EL (cell line): ENCODE data around the gene MEP1B.
A peak's percentile ranks its signal among the peaks of the same experiment; 100 is the strongest.
"Not testable (repeated sequence)": the region's sequence is repeated elsewhere in the genome, so short reads cannot be mapped to it uniquely, and the experiment has no call there.

Experiments used
- DNase-seq: peaks from one replicate; pipeline ENCODE4 v3.0.0-alpha.2; 2016

Gene MEP1B

DNA sequence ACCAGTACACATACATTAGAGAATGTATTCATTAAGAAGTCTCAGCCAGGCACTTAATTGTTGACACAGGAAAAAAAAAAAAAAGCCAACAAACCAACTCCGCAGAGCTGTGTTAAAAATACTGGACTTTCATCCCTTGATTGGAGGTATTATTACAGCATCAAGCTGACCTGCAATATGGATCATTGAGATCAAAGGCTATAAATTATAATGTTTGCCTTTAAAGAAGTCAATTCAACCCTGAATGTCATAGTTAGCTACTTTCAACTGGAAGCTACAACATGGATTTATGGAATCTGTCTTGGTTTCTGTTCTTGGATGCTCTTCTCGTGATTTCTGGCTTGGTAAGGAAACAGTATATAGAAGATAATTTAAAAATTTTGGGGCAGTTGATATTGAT is at the start of gene MEP1B:
Gene MEP1B (plus strand): TSS at position 250 of the 400 bp plus-strand sequence. CDS start 32 bp downstream, at position 282.
- no peak for DNase-seq

DNA sequence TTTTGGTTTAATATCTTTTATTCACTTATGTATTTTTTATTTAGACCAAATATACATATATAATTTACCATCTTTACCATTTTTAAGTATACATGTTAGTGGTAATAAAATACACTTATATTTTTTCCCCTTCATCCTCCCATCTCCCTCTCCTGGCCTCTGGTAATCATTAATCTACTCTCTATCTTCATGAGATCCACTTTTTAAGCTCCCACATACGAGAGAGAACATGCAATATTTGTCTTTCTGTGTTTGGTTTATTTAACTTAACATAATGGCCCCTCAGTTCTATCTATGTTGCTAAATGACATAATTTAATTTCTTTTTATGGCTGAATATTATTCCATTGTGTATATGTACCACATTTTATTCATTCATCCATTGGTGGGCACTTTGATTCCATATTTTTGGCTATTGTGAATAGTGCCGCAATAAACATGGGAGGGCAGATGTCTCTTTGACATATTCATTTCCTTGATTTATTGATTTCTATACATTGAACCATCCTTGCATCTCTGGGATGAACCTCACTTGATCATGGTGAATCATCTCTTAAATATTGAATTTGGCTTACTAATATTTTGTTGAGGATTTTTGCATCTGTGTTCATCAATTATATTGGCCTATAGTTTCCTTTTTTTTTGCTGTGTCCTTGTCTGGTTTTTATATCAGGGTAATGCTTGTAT is 41.5 kb upstream of the MEP1B start:
- DNase-seq, result no peak

DNA sequence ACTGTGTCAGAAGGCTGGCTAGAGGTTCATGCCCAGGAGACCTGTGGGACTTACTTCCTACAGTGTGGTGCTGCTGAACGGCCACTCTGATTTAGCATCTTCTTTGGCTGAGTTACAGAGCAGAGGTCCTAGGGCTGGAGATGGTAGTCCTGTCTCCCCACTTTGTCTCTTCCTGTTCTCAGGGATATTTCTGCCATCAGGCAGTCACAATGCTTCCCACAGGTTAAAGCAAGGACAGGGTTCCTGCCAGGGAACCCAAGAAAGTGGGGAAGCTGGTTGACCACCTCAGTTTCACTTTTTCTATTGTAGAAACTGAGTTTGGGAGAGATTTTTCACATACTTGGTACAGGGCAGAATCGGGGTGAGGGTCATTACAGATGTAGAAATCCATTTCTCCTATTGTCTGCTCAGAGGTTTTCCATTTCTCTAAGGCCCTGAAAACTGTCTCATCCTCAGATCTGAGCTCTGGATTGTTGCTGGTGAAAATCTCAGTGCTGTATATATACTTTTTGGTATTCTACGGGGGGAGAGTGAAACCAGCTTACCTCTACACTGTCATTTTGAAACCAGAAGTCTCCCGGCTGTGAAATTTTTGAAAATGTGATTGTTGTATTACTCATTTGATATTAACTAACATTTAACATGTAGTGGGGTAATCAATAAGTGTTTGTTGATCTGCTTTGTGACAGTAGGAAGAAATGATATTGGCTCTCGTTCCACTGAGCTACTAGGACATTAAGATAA is 37.0 kb upstream of the MEP1B start:
- DNase-seq, result no peak

DNA sequence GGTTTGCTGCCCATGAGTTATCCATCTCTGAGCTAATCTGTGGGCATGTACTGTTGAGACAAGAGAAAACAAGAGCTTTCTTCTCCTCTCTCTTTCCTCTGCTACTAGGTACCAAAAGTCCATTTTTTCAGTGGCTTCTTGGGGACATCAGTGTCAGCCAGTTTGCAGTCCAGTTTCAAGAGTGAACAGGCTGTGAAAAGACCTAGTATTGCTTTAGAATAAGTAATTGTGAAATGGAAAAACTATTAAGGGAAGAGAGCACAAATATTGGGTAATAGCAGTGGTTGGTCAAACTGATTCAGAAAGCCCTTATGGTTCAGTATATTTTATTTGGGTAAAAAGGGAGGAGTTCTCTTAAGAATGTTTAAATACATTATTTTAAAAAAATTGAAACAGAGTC is 33.0 kb upstream of the MEP1B start:
- DNase-seq, result no peak

DNA sequence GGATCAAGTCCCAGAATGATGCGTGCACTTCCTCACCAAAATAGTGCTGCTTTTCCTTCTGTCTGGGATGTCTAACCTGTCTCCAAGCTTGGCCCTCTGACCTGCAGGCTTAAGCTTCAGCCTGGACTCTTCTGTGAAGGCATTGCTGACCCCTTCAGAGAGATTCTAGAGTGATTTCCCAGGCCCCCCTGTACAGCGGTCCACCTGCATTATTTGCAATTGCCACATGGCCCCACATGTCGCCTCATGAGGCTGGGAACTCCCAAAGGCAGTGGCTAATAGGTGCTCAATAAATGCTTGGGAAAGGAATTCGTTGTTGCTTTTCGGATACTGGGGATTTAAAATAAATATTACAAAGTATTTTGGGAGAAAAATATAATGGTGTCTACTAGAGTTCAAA is 32.3 kb upstream of the MEP1B start:
- DNase-seq, result no peak

DNA sequence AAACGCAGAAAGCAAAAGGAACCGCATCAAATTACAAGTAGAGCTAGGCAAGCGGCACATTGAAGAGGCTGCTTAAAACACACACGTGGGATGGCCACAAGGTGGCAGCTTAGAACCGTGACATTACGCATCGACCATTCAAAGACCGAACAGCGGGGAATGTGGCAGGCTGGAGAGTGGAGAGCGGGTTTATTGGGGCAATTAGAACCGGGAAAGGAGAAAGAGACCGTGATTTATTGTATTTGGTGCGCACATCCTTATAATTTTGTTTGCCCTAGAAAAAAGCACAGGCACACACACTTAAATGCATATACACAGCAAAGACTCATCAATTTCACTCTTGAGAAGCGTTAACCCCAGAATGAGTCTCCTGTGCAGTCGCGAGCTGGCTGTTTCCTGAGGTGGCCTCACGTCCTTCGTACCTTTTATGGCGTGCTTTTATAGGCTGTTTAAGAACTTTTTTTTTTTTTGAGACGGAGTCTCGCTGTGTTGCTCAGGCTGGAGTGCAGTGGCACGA is 31.7 kb upstream of the MEP1B start:
- DNase-seq, result peak; percentile 81

DNA sequence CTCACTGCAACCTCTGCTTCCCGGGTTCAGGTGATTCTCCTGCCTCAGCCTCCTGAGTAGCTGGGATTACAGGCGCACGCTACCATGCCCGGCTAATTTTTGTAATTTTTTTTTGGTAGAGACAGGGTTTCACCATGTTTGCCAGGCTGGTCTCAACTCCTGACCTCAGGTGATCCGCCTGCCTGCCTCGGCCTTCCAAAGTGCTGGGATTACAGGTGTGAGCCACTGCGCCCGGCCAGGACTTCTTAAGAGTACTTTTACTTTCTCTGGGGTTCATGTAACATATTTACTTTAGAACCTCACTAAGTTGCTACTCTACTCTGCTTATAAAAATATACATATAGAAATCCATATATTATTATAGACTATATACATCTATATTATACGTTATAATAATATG is 31.2 kb upstream of the MEP1B start:
- DNase-seq, result not testable (repeated sequence)

DNA sequence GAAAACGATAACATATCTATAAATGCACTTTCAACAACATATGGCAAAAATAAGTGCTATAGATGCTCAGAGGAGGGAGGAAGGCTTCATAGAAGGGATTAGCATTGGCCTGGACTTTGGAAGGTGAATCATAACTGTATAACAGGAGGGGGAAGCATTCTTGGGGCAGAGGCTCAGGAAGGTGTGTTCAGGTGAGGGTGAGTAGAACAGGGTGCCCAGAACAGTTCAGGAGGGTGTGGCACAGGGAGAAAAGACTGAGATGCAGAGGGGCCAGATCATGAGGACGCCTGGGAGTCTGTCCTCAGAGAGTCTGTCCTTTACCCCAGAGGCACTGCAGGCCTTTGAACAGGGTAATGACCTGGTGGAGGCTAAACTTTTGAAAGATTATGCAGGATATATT is 29.3 kb upstream of the MEP1B start:
- DNase-seq, result no peak

DNA sequence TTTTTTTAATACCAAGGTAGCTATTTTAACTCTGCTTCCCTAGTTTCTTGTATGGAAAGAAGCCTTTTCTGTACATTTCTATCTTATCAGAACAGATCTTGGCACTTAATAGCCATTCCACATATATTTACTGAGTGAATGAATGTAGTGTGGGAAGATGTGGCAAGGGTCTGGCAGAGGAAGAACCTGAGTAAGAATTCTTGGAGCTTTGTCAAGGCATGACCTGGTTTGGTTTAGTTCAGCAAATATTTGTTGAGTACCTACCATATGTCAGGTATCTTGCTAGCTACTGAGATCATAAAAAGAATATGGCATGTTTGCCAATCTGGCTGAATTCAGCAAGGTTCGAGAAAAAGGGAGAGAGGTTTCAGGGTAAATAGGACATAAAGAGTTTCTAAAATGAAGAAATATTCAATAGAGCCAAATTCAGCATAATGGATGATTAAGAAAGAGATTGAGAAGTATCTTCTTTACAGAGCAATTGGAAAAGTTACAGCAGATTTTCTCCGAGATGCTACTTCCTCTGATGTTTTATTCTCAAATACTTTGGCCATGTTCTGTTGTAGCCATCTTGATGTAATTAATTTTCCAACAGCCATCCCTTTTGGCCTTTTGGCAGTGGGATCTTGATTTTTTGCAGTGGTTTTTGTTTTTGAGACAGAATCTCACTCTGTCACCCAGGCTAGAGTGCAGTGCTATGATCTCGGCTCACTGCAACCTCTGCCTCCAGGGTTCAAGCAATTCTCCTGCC is 21.7 kb upstream of the MEP1B start:
- DNase-seq, result no peak

DNA sequence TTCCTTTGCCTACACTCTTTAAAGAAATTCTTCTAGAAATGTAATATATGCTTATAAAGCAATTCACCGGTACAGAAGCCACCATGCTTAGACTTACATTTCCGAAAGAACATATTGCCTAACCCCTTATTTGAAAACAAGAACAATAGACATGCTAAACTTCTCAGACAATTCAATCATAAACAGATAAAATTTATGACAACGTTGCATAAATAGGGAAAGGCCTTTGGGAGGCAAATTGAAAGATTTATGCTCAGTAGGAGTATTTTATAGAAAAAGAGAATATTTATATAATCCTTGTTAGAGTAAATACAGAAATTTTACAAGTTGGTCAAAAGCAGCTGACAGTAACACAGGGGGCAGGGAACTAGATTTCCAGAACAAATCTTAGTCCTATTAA is 16.2 kb upstream of the MEP1B start:
- DNase-seq, result no peak

DNA sequence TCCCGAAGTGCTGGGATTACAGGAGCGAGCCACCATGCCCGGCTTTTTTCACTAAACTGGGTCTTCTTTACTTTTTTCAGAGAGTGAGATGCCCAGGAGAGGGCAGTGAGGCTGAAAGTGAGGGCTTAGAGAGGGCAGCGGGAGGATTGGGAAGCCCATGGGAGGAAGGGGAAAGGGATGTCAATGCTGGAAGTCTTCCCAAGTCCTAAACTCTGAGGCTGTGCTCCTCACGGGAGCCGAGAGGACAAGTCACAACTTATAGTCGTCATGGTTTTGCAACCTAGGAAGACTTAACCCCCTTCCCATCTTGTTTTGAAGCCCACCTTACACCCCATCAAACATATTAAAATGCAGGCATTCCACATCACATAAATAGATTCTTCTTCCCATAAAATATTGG is 15.1 kb upstream of the MEP1B start:
- DNase-seq, result no peak

DNA sequence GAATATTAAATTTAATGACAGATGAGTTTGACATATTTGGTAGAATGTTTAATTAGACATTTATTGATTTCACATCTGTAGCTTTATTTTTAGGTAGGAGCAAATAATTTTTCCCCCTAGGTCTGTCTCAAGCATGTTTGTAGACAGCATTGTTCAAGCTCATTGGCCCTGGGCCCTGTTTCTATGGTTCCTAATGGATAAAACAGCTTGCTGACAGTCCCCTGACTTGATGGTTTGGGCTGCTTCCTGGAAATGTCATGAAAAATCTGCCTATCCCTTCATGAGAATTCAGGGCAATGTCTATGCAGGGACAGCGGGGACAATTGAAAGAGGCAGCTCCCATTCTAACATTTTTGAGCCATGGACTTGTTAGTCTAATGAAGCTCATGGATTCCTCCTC is 14.6 kb upstream of the MEP1B start:
- DNase-seq, result no peak

DNA sequence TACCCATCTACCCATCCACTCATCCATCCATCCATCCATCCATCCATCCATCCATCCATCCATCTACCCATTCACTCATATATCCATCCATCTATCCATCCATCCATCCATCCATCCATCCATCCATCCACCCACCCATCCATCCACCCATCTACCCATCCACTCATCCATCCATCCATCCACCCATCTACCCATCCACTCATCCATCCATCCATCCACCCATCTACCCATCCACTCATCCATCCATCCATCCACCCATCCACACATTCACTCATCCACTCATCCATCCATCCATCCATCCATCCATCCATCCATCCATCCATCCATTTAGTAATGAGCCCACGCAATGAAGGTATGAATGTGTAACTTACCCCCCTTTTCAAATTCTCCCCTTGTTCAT is 13.1 kb upstream of the MEP1B start:
- DNase-seq, result not testable (repeated sequence)

DNA sequence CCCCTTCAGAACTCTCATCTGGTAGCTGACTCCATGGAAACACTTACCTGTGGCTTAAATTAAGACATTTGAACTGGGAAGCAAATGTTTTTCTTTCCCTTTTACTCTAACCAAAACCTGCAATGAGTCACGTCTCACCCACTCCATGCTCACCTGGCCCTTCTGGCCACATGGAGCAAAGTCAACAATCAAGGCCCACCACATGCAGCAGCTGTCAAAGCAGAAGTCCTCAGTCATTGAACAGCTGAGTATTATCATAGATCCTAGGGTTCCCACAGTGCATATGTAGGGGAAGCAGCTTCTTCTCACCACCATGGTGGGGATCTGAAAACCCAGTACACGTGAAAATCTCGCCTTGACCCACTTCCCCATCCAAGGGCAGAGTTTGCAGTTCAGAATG is 12.3 kb upstream of the MEP1B start:
- DNase-seq, result no peak

DNA sequence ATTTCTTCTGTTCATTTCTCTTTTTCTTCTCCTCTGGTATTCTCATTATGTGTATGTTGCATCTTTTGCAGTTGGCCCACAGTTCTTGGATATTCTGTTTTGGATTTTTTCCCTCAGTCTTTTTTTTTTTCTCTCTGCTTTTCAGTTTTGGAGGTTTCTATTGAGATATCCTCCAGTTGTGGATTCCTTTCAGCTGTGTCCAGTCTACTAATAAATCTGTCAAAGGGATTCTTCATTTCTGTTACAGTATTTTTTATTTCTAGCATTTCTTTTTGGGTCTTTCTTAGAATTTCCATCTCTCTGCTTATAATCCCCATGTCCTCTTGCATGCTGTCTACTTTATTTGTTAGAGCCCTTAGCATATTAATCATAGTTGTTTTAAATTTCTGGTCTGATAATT is 6.3 kb upstream of the MEP1B start:
- DNase-seq, result no peak

DNA sequence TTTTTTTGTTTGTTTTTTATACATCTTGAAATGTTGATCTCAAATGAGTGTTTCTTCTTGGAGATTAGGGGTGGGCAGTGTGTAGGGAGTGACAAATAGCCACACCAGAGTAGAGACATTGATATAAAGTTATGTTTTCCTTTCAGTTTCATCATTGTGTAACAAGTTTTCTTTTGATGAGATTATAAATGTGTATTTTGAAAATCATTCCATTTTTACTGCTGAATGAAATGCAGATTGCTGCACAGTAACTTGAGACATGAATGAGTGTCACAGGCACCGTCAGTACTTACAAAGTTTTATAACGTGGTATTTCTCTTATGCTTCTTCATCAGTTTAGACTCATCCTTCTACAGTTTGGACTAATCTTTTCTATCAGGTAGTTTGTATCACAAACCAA is 370 bp downstream of the MEP1B start:
- no peak for DNase-seq

DNA sequence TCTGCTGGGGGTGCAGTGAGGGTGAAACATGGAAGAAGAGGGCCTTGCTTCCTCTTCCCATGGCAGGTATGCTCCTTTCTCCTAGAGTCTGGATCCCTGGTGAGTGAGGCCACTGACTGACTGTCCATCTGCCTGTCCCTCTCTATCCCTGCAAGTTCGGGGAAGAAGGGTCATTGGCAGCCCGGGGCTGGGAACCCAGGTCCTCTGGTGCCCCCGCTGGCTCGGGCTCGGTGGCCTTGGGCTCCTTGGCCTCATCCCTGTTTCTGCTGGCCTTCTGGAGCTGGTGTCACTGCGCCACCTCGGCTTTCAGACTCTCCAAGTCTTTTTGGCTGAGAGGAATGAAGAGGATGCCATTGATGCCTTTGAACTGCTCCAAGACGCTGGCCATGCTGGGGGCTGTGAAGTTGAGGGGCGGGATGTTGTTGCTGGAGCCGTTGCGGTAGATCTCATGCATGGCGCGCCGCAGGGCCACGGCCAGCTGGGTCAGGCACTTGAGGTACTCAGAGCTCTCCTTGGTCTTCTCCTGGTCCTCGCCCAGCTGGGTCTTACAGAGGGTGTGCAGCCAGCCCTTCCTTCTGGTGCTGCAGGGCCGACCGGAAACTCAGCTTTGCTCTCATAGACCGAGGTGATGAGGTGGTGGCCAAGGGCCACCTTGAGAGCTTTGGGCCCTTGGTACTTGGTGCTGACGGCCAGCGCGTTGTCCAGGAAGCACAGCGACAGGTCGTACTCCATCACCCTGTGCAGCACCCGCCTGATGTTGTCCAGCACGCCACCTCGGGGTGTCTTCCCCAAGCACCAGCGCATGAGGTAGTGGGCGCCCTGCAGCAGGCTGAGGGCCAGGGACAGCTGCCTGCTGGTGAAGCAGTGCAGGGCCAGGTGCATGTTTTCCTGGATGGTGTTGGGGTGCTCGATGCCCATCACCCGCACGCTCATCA is 6.3 kb downstream of the MEP1B start:
- no peak for DNase-seq

DNA sequence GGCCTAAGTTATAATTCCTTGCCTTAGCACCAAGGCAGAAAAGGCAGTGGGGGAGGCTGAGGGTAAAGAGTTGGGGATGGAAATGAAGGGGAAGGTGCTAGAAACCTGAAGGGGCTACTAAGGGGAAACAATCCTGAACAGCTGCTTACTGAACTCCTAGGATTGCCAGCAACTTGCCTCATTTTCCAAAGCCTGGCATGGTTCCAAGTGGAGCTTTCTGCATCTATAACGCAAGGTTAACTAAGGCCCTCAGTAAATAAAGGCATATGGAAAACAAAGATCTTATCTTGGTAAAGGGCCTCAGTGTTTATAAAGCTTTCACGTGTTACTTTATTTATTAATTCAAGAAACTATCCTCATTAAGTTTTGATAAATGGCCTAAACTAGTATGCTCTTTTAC is 10.9 kb downstream of the MEP1B start:
- no peak for DNase-seq

DNA sequence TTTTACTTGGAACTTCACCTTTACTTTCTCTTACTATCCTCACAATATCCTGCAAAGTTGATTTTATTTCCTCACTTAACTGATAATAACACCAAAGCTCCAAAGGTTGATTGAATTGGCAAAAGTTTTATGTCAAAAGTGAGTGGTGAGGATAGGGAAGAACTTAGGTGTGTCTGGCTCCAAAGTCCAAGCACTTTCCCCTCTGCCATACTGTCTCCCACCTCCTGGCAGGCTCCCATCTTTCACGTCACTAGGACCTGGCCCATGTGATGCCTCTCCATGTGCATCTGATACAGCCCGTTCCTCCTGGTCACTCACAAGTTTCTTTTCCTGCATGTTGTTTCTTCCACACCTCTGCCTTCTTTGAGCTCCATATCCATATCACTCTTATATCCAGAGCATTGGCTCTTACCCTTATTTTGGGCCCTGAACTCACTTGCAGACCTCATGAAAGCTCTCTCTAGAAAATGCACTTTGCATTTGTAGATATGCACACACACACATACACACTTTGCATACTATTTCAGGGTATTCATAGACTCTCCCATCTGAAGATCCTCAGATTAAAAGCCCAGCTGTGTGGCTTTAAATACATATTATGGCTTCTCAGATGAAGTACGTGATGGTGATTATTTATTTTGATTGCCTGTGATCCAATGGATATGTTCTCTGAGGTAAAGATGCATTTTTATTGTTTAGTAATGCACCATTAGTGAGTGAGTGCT is 12.3 kb downstream of the MEP1B start:
- DNase-seq, result no peak

DNA sequence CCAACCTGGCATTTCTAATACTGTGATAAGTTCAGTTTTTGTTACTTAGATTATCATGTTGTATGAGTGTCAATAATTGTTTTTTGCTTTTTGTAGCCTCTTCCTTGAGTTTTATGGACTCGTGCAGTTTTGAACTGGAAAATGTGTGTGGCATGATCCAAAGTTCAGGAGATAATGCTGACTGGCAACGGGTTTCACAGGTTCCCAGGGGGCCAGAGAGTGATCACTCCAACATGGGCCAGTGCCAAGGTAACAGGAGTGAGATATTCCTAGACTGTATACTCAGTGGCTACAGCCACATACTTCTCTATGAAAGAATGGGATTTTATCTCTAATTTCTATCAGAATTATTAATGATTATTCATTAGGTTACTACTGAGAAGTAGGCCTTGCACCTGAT is 18.2 kb downstream of the MEP1B start:
- no peak for DNase-seq

DNA sequence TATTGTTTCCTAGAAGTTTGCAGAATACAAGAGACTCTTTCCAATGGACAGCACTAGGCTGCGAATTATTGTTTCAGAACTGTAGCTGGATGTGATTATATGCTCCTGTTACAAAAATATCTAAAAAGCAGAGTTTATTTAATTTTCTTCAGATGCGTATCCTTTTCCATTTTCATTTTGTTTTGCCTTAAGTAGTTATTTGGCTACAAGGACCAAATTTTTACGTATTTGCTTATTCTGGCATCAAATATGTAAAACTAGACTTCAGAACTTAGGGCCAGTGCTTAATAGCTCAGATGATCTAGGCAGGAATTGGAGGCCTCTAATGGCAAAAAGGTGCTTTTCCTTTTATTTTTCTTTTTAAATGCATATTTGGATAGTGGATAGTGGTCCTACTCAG is 18.7 kb downstream of the MEP1B start:
- DNase-seq, result no peak
